Activated CD4-positive, alpha-beta T cell treated with anti-CD3 and anti-CD28 coated beads, Interleukin-2, amount 50 U/mL, for 1 hour (primary cell): ENCODE data around the gene TRIM21.
"Not testable (repeated sequence)": the region's sequence is repeated elsewhere in the genome, so short reads cannot be mapped to it uniquely, and the experiment has no call there.

ENCODE experiments used
- DNase-seq: peaks from one replicate; pipeline ENCODE4 v3.0.0-alpha.2; 2020

Gene TRIM21

DNA sequence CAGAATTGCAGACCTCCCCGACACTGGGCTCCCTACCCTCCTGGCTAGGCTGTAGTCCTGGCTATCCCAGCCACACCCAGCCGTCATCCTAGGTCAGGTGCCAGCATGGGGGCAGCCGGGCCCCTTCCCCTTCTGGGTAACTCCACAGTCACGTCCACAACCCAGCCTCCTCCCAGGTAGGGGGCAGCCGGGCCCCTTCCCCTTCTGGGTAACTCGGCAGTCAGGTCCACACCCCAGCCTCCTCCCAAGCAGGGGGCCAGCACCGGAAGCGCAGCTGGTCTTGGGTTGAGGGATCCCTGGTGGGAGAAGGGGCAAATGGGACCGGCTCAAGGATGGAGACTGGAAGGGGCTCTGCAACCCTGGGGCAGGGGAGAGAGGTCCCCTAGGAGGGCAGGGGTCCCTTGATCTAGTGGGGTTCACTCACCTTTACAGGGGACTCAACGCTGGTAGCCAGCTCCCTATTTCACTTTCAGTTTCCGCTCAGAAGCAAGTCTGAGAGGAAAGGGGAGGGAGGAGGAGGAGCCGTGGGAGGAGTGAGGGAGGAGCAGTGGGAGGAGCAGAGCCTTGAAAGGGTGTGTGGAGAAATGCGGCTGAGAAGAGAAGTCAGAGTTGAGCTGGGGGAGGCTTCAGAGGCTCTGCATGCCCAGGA is at the start of gene TRIM21:
Gene TRIM21, minus strand, starts transcription at position 494 of the 649 bp plus-strand sequence. CDS start 3,293 bp downstream, outside the sequence.
- peak; percentile 86 for DNase-seq

DNA sequence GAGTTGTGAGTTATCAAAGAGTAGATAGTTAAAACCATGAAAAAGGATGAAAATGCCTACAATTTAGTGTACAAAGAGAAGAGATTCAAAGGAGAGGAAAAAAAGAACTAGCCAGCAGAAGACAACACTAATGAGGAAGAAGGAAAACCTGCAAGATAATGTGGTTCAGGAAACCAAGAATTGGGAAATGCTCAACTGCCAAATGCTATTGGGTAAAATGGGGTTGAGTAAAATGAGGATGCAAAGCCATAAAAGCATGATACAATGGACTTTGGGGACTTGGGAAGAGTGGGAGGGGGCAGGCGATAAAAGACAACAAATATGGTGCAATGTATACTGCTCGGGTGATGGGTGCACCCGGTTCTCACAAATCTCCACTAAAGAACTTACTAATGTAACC is 48.0 kb upstream of the TRIM21 start:
- DNase-seq, result no peak

DNA sequence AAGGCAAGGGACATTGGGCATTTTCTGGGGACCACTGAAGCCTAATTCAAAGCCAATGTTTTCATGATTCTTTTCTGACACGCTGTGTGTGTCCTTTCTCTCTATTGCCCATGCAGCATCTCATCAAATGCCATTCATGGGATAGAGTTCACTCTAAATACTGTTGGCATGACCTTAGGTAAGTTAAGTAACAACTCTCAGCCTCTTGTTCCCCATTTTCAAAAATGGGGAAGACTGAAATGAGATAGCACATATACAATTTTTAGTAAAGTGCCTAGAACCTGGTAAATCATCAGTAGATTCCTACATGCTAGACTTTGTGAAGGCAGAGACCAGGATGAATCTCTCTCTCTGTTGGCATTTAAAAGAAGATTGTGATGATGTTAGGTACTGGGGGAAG is 42.9 kb upstream of the TRIM21 start:
- DNase-seq, result no peak

DNA sequence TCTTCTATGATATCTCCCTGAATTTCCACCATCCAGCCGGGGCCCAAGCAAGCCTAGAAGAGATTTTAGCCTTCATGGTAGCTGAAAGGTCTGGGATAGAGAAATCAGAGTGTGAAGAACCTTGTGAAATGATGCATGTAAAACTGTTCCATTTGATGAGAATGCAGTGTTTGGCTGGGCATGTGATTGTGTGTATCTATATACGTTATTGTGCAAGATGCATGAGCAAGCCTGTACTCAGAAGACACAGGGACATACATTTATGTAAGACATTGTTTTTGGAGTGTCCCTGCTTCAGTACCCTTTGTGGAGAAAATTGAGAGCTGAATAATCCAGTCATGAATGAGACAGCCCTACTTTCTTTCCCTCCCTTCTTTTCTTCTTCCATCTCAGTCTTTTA is 40.4 kb upstream of the TRIM21 start:
- DNase-seq, result no peak

DNA sequence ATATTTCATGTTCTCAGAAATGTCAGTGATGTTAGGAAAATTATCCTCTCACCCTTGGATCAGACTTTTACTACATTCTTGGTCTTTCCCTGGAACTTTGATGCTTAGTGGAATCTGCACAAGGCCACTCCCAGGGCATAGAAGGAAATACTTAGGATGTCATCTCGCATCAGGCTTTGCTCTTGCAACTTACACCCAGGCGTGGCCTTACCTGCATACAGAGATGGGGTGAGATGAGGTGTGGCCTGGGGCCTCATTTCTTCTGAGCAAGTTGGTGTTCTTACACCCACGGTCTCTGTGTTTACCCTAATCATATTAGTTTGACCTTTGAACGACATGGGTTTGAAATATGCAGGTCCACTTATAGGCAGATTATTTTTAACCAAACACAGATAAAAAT is 36.5 kb upstream of the TRIM21 start:
- DNase-seq, result no peak

DNA sequence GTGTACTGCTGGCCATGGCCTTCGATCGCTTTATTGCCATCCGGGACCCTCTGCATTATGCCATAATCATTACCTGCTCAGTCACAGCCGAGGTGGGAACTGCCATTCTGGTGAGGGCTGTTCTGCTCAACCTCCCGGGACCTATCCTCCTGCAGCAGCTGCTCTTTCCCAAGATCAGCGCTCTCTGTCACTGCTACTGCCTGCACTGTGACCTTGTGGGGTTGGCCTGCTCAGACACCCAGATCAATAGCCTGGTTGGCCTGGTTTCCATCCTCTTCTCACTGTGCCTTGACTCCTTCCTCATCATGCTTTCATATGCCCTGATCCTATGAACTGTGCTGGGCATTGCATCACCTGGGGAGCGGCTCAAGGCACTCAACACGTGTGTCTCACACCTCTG is 24.9 kb upstream of the TRIM21 start:
- no peak for DNase-seq

DNA sequence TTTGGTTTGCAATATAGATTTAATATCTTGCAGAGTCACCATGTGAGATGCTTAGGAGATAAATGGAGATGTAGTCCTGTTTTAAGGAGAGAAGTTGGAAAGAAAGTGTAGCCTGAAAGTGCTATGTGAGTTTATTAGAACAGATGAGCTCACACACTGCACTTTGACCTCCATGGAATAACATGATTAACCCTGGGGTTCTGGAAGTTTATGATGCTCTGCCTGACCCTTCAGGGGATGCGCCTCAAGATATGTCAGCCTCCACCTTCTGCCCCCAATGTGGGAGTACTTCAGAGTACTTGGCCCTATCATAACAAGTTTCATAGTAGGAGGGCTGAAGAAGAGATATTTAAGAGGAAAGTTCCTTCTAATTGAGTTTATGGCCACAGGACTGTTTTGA is 23.3 kb upstream of the TRIM21 start:
- DNase-seq, result no peak

DNA sequence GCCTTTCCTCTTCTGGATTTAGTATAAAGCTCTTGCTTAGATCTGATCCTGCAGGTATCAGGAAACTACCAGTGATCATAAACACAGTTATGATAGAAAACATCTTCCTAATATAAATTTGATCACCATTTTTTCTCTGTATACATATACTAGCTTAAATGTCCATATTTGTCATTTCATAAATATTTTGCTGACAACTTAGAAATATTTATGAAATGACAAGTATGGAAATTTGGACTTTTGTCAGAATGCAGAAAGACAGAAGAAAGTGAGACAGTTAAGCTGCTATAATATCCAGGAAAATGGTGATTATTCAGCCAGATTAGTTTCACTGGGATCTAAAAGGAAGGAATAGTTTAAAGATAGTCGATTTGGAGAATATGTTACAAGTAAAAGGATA is 22.8 kb upstream of the TRIM21 start:
- DNase-seq, result no peak

DNA sequence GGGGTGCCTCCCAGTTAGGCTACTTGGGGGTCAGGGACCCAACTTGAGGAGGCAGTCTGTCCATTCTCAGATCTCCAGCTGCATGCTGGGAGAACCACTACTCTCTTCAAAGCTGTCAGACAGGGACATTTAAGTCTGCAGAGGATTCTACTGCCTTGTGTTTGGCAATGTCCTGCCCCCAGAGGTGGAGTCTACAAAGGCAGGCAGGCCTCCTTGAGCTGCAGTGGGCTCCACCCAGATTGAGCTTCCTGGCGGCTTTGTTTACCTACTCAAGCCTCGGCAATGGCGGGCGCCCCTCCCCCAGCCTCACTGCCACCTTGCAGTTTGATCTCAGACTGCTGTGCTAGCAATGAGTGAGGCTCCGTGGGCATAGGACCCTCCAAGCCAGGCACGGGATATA is 12.7 kb upstream of the TRIM21 start:
- DNase-seq, result not testable (repeated sequence)

DNA sequence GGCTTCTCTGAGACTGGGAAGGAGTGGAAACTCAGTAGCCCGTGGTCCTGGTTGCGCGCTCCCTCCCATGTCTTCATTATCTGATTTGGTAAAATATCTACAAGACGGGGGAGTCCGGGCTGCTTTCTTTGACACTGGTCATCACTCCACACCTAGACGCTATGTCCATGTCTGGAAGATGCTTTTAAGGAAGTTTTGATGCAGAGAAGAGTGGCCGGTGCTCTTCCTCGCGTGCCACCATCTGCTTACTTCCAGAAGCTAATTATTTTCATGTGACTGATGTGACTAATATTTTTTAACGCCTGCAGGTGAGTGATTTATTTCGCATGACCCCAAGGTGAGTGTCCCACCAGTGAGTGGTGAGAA is 339 bp upstream of the TRIM21 start:
- DNase-seq, result no peak

DNA sequence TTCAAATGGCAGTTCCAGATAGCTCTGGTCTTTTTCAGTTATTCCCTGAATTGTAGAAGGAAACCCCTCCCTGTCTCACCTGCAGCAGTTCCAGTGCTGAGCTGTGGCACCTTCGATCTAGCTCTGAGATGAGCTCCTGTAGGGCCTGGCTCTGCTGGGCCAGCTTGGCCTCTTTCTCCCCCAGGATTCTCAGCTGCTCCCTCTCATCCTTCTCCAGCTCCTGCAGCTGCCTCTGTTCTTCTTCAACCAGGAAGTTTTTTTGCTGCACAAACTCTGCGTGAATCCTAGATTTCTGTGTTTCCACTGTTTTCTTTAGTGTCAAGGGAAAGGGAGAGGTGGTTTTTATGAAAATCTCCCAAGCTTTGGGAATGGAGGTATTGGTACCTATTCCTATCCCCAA is 5.3 kb downstream of the TRIM21 start:
- DNase-seq, result no peak

DNA sequence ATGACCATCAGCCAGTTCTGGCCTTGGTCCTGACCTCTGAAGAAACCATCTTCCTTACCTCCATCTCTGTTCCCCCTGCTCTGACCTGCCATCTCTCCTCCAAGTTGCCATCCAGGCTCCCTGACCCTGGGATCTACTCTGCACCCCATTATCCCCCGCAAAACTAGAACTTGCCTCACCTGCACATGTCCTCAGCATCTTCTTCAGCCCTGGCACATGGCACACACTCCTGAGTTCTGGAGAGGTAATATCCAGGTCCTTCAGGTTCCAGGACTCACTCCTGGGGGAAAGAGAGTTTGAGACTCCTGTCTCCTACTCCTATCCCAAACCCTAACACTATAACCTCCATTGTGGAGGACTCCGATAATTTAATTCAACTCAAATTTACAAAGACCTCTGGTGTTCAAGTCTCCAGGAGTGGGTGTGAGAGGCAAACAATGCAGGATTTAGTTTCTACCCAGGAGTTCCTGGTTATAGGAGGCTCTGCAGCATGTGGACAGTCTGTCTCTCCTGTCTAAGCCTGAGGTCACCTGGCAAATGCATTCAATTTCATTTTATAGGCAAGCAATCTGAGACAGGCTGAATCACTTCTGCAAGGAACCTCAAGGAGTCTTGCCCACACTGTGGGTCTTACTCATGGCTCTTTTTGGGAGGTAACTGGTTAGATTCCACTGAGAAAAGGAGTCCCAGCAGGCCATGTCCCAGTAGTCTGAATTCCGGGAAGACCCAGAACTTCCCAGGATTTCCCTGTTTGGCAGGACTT is 7.3 kb downstream of the TRIM21 start:
- DNase-seq, result no peak

DNA sequence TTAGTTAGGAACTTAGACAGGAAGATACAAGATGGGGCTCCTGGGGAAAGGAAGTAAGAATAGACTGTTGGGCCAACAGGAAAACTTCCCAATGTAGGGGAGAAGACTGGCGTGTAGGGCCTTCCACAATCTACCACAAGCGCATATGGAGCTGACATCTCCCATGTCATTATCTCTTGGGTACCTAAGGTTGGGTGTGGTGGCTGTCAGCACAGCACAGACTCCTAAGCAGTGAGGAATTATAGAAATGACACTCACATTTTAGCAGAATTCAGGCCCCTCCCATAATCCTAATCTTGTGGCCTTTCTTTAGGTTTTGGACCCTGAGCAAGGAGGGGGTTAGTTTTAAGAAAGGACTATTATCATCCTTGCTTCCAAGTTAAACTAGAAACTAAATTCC is 11.6 kb downstream of the TRIM21 start:
- DNase-seq, result no peak

DNA sequence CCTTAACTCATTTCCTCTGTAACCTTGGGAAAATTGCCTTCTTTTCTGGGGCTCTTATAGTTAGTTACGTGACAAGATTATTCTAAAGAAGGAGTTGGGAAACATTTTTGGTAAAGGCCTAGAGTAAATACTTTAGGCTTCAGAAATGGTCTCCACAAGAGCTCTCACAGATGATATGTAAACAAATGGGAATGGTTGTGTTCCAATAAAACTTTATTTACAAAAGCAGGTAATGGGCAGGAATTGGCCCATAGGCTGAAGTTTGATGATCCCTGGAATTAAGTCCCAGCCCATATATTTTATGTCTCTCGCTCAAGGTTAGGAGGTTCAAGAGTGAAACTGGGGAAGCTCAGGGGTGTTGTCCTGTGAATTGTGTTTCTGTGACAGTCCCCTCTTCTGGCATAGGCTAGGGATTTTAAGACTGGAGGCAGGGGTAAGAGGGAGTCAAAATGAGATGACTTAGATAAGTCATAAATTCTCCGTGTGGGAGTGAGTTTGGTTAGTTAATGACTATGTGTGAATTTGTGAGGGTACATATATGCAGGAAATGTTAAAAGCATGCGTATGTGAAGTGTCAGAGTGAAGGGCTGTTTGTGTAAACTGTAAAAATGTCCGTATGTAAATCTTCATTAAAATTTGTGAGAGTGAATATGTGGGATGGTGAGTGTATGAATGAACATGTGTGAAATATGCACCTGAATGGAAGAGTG is 17.9 kb downstream of the TRIM21 start:
- DNase-seq, result no peak

DNA sequence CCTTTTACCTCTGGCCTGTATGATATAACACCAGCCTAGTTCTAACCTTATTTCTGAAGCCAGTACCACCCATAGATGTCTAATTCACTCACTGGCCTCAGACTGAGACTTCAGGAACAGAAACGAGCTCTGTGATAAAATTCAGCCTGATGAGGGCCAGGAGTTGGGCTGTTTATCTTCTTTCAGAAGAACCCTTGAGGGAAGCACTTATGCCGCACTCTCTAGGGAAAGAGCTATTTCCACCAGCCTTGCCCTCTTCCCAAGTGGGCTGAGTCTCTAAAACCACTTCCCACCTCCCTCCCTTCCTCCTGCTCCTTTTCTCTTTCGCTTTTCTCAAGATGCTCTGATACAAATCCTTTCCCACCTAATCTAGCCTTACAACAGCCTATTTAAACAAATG is 23.3 kb downstream of the TRIM21 start:
- no peak for DNase-seq

DNA sequence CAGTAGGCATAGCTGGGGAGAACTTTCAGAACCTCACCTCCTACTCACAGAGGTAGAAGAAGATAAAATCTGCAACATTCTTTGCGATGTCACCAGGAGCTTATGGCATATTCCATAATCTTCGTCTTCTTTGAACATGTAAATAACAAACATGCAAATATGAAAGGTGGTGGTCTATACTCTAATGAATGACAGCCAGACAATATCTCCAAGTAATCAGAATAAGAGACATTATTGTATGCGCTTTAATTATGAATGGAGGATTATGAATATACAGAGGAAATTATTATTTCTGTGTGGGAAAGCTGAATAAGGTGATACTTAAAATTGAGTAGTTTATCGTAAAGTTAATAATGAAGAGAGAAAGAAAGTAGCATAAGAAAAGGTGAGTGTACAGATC is 25.2 kb downstream of the TRIM21 start, which contains the start of gene OR52B4:
Gene OR52B4, minus strand, starts transcription at position 101 of the 400 bp plus-strand sequence. Its CDS starts 91 bp downstream, at position 10.
- no peak for DNase-seq

DNA sequence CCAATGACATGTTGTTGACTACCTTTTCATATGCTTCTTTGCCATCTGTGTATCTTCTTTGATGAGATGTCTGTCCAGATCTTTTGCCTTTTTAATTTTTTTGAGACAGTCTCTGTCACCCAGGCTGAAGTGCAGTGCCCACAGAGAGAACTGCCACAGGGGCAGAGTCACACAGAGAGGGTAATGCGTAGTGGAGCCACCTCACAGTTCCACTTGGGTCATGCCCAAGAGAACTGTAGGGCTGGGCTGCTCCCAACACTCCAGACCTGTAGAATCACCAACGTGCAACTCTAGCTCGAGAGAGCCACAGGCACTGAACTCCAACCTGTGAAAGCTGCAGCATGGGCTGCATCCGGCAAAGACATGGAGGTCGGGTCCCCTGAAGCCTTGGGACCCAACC is 45.4 kb downstream of the TRIM21 start:
- not testable (repeated sequence) for DNase-seq

DNA sequence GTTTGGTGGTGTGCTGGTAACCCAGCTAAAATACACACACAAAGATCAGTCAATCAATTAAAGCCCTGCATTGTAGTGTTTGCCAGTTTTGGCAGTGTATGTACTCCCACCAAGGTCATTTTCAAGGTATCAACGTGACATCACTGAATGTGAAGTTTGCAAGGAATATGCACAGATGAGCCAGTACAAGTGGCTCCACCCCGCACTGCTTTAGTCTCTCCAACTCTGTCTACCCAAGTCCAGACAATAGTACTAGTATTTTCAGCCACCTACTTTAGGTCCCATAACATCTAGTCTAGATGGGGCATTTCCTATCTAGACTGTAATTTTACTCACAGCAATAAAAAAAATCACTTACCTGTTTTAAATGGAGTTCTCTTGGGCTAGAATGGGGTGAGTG is 48.1 kb downstream of the TRIM21 start:
- DNase-seq, result not testable (repeated sequence)
